HG02981 (cell line): ENCODE results near the gene NDUFV3.
"Not testable (repeated sequence)": the region's sequence is repeated elsewhere in the genome, so short reads cannot be mapped to it uniquely, and the experiment has no call there.

ENCODE experiments used
- ATAC-seq: cut with Tn5 transposase; IDR thresholded peaks from one replicate; pipeline ENCODE4 v1.9.1; 2021; ENCODE audit warnings: mild to moderate bottlenecking, moderate library complexity; ENCODE audit not compliant: unreplicated experiment

Gene NDUFV3

DNA sequence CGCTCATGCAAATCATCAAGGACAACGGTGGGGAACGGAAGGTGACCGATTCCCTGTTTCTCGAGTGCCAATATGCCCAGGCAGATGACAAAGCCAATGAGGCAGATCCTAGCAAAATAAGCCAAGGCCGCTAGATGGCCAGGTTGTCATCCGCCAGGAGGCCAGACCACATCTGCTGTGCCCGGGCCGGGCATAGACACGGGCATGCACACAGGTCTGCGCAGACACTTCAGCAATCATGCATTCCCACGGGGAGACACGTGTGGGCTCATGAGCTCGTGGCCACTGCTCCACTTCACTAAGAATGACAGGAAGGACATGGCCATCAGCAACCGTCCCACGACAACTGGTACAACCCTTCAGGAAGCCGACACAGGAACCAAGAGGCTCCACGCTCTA lies 37.2 kb upstream of the NDUFV3 start:
- ATAC-seq, result no peak

DNA sequence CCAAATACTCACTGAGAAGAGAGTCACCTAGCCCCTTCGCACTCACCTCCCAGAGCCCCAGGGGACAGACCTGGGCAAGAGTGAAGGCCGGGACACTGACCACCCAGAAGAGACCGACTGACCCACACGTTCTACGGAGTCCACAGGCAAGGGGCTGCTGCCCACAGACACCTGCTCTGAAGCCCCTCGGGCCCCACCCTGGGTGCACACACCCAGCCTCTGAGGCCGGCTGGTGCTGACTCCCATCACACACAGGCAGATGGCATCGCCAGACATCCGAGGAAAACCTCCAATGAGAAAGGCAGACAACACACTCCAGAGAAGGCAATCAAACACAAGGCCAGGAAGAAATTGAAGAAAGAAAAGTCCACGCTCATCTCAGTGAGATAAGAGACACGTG lies 35.9 kb upstream of the NDUFV3 start:
- ATAC-seq, result no peak

DNA sequence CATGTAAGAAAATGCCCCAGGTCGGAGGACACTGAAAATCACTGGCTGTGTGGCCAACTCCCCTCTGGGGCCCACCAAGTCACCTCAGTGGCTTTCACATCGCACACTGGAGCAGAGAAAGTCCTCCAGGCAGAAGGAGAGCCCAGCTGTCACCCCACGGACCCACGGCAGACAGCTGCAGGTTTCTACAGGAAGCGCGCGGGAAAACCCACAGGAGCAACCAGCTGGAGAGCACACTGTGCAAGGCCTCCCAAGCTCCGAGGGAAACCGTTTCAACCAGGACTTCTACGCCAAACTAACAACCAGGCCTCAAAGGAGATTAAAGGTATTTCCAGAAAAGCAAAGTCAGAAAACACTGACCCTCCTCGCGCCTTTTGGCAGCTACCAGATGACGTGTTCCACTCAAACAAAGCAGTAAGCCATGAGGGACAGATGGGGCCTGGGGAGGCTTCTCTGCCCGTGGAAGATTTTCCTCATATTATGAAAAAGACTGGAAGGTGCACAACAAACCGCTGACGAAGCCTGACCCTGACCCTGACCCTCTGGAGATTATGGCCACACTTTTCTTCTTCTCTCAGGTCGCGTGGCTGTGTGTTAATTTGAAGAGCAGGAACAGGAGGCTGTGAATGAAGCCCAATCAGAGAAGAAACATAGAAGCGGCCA lies 34.8 kb upstream of the NDUFV3 start:
- ATAC-seq, result no peak

DNA sequence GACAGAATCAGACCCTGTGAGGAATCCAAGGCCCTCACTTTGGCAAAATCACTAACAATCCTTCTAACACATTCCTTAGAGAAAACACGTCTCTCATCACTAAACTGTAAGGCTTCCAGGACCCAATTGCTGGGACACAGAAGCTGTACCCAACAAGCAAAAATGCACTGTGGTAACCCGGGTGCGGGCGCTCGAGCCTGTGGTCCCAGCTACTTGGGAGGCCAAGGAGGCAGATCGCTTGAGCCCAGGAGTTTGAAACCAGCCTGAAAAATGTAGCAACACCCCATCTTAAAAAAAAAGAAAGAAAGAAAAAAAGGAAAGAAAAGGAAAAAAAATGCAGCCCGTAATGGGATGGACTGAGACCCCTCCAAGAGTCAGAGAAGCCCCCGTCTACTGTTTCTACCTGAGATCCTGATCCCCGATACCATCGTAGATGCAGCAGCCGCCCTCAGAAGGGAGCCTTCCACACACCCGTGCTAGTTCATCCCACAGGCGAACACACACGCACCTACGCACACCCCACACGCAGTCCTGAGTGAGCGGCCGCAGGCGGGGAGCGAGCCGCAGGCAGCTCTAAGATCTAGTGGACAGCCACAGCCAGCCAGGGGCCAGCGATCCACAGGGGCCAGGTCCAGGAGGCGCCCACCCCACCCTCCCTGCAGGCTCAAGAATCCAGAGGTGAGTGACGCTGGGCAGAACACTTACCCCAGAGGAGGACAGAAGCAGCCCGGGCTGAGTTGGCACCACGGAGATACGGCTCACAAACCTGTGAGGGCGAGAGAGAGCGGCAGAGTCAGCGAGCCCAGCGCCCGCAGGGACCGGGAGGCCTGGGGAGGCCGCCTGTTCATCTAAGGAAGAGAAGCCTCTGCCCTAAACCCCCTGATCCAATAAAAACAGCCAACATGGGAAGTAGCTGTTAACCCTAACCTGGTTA lies 33.9 kb upstream of the NDUFV3 start:
- no peak for ATAC-seq

DNA sequence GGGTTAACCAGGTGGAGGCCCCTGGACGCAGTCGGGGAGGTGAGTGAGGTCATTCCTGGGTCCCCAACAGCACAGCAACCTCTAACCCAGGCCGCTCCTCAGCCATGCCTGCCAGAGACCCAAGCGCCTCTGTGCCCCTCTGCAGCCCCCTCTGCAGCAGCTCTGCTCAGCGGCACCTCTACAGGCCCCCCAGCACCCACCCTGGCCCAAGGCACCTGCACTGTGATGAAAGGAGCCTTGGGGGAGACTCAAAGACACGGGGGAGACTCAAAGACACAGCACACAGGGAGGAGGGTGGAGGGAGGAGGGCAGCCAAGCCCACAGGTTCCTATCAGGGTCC lies 33.2 kb upstream of the NDUFV3 start:
- ATAC-seq, result no peak

DNA sequence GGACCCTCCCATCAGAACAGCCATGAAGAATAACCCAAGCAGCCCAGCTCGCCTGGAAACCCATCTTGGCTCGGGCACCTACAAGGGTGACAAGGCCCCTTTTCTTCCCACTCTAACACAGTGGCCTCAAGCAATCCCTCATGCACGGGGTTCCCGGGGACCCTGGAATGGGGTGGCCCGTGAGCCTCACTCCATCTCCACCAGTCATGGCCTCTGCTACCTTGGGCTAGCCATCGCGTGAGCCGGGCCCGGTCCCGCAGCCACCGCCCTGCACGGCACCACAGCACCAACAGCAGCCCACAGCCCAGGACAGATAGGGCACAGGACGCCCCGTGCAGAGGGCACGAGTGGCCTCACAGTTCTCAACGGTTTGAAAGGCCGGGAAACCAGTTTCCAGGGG lies 32.8 kb upstream of the NDUFV3 start:
- ATAC-seq, result no peak

DNA sequence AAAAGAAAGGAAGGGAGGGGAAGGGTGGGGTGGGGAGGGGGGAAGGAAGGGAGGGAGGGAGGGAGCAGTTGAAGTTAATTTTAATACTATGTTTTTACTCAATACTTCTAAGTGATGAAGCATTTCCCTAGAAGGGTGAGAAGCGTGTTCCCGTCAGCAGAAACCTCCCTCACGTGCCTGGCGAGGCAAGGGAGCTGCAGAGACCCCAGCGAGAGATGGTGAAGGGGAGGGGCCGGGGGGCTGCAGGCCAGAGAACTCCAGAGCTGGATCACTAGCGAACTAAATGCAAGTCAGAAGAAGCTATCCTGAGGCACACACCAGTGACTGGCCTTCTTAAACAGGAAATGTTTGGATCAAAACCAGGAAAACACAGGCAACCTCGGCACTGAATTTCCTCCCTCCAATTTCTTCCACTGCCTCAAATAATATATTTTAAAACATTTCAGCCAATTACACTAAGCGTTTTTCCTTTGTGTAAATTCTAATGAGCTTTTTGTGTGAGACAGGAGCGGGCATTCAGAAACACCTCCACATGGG lies 31.7 kb upstream of the NDUFV3 start:
- no peak for ATAC-seq

DNA sequence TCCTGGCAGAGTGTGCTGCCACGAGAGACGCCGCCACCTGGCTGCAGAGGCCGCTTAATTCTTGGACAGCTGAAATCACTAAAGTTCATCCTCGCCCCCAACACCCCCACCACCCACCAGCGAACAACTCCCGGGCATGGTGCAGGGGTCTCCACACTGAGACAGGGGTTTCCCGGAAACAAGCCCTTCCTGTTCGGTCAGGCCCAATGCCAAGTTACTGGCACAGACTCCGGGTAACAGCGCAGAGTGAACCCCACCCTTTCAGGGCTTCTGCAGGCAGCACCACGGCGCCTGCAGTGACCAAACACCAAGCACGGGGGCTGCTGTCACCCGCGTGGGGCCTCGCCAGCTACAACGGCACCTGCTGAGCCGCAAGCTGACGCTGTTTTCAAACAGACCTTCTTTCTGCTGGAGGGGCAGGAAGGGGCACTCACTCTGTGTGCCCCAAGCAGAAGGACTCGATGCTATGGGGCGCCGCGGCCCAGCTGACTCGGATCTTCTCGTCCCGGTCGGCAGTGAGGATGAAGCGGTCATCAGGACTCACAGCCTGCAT lies 31.2 kb upstream of the NDUFV3 start:
- no peak for ATAC-seq

DNA sequence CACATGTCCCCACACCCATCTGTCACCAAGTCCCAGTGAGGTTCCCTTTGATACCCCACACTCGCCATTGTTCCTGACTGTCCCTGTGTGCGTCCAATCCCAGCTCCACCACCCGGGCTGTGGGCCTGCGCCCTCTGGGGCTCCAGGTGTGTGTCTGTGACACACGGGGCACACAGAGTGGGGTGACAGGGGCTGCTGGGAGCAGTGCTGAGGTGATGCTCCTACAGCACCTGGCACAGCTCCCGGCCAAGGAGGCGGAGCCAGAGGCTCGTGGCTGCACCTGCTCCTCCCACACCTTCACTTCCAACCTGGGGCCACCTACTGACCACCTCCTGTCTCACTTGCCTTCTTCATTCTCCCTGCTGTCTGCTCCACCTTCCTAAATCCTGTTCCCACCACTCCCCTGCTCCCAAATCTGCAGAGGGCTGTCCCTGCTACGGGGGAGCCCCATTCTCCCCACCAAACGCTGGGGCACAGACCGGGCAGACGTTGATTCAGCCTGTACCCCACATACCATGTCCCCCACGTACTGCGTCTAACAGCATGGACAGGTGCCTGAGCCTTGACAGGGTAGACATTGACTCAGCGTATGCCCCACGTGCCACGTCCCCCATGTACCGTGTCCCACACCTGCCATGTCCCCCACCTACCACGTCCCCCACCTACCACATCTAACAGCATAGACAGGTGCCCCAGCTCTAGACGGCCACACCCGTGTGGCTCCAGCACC lies 30.2 kb upstream of the NDUFV3 start:
- no peak for ATAC-seq

DNA sequence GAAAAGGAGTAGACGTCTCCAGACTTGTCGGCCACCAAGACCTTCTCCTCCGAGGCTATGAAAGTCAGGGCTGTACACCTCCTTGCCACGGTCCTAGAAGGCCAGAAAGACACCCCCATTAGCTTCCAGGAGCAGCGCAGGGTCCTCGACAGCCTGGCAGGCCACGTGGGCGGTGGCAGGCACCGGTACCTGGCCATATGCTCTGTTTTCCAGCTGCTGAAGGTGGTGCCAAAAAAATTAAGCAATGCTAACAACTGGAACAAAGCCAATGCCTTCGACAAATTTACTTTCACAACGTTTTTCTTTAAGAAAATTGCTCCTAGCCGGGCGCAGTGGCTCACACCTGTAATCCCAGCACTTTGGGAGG lies 29.6 kb upstream of the NDUFV3 start:
- ATAC-seq, result no peak

DNA sequence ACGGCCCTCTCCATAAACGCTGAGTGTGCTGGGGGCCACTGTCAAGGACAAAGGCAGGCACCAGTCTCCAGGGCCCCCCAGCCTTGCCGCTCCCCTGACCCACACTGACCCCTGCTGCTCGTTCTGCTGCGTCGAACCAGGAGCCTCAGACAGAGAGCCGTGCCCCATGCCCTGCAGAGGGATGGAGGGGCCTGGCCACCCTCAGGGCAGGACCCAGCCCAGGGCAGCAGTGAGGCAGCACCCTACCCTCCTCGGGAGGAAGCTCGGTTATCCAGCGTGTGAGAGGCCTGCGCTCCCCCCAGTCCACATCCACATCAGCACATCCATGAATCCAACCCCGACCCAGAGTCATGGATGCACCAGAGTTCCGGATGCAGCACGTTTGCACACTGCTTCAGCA lies 28.8 kb upstream of the NDUFV3 start:
- no peak for ATAC-seq

DNA sequence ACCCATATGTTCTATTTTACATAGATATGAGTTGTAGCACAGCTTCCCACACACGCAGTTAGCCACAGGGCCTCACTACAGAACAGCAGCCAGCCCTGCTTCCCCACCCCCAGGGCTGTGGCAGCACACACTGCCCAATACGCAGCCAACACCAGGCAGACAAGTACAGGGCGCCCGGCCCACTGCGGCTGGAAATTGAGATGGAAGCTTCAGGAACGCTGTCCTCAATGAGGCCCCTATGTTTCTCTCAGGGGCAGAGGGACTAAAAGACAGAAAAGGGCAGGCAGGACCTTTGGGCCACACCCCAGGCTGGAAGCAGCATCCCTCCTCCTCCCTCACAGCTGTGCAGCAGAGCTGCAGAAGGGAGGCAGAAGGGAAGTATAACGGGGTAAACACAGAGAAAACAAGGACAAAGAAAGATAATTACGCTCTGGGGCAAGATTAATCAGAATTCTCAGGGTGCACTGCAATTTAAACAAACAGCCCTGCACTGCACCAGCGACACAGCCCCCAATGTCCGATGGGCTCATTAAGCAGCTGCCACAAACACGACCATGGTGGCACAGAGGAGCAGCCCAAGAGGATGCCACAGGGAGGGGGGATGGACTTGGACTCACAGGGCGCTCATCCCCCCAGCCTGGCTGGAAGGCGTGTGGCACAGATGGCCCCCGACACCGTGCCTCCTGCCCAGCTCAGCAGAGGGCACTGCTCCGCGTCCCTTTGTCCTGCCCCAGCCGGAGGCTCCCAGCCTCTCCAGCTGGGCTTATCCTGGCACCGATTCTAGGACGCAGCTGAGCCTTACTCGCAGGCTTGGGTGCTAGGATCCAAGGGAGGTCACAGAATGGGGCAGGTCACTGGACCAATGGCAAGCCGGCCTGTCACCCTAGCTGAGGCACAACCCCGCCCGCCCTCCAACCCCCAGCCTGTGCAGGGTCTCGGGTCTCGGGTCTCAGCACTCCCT lies 28.0 kb upstream of the NDUFV3 start:
- ATAC-seq, result no peak

DNA sequence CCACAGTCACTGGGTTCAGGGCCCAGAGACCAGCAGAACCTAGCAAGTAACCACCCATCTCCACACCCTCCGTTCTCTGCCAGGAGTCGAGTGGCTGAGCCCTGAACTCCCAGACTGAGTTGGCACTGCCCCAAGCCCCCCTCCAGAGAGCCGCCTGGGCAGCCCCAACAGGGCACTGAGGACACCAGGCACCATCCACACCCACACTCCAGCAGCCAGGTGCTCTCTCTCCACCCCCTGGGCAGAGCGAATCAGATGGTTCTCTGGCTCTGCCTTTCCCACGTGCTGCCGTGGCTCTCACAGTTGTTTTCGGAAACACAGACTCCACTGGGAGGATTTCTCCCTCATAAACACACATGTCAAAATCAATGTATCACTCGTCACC lies 27.3 kb upstream of the NDUFV3 start:
- ATAC-seq, result no peak

DNA sequence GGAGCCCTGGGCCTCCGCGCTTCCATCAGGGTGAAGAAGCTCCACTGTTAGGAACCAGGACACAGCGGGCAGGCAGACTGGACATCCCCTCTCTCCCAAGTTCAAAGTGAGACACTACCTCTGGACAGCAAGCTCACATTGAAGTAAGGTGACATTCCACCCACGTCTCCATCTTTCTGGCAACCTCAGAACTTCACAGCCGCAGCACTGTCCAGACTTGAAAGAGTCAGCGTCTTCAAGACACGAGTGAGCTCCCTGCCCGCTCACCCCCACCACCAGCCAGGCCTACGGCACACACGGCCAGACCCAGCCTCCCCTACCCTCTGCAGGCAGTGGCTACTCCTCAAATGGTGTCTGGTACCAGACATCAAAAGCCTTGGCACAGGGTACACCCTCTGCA lies 24.9 kb upstream of the NDUFV3 start:
- no peak for ATAC-seq

DNA sequence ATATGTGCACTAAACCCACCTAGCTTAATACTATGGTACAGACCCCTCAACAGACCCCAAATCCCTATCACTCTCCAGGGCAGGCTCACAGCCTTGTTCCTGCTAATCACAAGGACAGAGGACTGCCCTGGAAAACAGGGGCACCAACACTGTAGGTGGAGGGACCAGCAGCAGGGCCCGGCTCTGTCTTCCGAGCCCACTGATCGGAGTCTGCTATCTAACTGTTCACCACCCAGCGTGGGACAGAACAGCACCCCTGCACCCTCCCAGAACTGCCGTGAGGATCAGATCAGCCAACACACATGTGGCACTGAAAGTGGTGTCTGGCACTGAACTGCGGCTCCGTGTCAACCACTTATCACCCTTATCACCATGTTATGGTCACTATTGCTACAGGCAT lies 20.0 kb upstream of the NDUFV3 start:
- ATAC-seq, result no peak

DNA sequence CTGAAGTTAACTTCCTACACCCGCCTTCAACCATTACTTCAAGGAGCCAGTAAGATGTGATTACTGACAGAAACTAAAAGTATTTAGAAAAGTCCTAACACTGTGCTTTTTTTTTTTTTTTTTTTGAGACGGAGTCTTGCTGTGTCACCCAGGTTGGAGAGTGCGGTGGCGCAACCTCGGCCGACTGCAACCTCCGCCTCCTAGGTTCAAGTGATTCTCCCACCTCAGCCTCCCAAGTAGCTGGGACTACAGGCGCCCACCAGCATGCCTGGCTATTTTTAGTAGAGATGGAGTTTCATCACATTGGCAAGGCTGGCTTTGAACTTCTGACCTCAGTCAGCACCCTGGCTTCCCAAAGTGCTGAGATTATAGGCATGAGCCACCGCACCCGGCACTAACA lies 17.3 kb upstream of the NDUFV3 start:
- not testable (repeated sequence) for ATAC-seq

DNA sequence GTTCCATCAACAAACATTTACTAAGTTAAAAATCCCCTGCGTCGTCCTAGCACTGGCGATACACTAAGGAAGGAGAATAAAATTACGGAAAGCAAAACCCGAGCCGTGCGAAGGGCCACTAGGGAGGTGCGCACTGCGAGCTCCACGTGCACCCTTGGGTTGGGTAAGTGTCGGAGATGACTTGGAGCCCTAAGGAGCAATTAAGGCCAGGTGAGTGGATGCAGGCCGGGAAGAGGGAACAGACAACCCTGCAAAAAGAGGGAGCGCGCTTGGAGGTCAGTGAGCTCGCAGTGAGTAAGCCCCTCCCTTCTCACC lies 14.5 kb upstream of the NDUFV3 start:
- ATAC-seq, result peak; percentile 14

DNA sequence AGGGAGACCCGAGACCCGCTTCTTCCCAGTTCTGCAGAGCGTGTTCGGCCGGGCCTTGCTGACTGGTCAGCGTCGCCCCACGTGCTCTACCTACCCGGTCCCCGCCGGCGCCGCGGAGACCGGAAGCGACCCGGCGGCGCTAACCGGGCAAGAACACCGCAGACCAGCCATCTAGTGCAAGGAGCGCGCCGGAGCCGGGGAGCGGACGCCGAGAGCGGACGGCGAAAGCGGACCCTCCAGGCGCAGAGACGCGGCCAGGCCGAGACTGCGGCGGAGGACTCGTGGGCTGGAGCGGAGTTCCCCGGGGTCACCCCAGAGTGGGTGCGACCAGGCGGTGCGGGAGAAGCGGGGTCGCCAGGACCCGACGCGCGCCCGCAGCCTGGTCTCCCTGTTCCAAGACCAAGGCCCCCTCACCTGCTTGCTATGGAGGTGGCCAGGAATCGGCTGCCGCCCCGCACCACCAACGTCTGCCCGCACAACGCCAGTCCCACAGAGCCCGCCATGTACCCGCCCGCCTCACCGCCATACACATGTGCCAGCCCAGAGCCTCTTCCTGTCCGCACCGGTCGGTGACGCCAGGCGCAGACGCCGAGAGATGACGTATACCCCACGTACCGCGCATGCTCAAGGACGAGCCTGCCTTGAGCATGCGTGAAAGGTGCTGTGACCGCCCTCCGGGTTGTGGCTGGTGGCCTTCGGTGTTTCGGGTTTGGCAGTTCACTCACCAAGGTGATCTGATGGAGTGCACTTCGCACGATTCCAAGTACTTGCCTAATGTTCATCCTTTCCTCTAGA lies 13.9 kb upstream of the NDUFV3 start, which contains the start of gene WDR4:
TSS of gene WDR4 (minus strand) at position 547 of the 795 bp plus-strand sequence. CDS start at position 503, 44 bp downstream.
- ATAC-seq, result peak; percentile 84

DNA sequence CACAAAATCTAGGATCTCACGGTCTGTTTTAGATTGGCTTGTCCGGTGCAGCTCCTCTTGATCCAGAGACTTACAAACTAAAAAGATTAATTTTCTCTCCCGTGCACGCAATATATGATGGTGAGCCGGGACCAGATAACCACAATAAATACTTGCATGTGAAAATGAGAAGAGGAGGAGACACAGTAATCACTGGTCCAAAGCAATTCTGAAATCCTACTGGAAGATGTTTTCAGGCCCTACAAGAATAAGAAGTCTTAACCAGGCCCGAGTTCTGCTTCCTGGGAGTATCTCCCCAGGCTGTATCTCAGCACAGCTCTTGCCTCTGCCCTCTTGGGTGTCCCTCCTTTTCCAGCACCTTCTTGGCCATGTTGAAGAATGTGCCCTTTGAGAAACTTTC lies 12.8 kb upstream of the NDUFV3 start:
- ATAC-seq, result no peak
